Prostate gland (tissue), 2 donors: ENCODE measurements around the gene VIPR2.

Source experiments
- CTCF ChIP-seq, 4 experiments: fragments of 200-600 bp in 2 of 4; fragments of 450-650 bp in 2 of 4; sonication (generic) in 2 of 4; IDR thresholded peaks; 1 replicate in 3 of 4; 2 replicates in 1 of 4; pipeline ENCODE4 v1.5.1; 2016 to 2019; ENCODE audit warnings: antibody characterized with exemption in 4 of 4, mild to moderate bottlenecking in 2 of 4, moderate library complexity in 2 of 4
- POLR2A ChIP-seq: fragments of 450-650 bp; IDR thresholded peaks from one replicate; pipeline ENCODE4 v1.6.1; 2016; ENCODE audit warnings: antibody characterized with exemption, mild to moderate bottlenecking

GRCh38 chr7:159099711-159100231 is 44.9 kb downstream of the VIPR2 start:
- TF ChIP-seq POLR2A (no peak), CTCF (IDR thresholded peaks at IDR 0.05) (no peak)
